ENCODE results near the gene WIPI1.

DNA sequence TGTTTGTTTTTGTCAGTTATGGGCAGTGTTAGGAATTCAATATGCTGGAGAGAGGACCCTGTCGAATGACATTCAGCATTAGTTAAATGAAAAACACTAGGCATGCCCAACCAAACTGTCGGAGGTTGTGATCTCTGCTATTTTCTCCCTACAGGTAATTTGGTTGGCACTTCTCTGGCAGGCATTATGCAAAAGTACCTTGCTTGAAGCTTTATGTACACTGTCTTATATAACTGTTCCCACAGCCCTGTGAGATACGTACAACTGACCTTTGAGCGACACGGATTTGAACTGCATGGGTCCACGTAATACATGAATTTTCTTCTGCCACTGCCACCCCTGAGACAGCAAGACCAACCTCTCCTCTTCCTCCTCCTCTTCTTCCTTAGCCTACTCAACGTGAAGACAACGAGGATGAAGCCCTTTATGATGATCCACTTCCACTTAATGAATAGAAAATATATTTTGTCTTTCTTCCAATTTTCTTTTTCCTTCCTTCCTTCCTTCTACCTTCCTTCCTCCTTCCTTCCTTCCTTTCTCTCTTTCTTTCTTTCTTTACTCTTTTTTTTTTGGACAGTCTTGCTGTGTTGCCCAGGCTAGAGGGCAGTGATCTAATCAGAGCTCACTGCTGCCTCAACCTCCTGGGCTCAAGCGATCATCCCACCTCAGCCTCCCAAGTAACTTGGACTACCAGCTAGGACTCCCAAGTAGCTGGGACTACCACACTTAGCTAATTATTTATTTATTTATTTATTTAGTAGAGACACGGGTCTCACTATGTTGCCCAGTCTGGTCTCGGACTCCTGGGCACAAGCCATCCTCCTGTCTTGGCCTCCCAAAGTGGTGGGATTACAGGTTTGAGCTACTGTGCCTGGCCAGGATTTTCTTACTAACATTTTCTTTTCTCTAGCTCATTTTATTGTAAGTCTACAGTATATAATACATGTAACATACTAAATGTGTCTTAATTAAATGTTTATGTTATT, 77.3 kb downstream of the WIPI1 start:
- TF ChIP-seq POLR2A (IDR thresholded peaks at IDR 0.05): no peak
- no peak for TF ChIP-seq EP300 (IDR thresholded peaks at IDR 0.05; ENCODE audit: low read depth)
- no peak for TF ChIP-seq CTCF (IDR thresholded peaks at IDR 0.05)
- TF ChIP-seq POLR2AphosphoS5 (IDR thresholded peaks at IDR 0.05): no peak
